Breast epithelium (tissue), 3 donors: ENCODE results near the gene SUMO2.

Source experiments
- CTCF ChIP-seq, 3 donors: fragments of 450-650 bp; IDR thresholded peaks; one replicate each; pipeline ENCODE4 v1.5.1; 2016 to 2017; ENCODE audit warnings: antibody characterized with exemption in 3 of 3, mild to moderate bottlenecking in 3 of 3, moderate library complexity in 3 of 3
- POLR2A ChIP-seq: fragments of 450-650 bp; IDR thresholded peaks from one replicate; pipeline ENCODE4 v1.6.1; 2016; ENCODE audit warnings: antibody characterized with exemption, mild to moderate bottlenecking, moderate library complexity

DNA sequence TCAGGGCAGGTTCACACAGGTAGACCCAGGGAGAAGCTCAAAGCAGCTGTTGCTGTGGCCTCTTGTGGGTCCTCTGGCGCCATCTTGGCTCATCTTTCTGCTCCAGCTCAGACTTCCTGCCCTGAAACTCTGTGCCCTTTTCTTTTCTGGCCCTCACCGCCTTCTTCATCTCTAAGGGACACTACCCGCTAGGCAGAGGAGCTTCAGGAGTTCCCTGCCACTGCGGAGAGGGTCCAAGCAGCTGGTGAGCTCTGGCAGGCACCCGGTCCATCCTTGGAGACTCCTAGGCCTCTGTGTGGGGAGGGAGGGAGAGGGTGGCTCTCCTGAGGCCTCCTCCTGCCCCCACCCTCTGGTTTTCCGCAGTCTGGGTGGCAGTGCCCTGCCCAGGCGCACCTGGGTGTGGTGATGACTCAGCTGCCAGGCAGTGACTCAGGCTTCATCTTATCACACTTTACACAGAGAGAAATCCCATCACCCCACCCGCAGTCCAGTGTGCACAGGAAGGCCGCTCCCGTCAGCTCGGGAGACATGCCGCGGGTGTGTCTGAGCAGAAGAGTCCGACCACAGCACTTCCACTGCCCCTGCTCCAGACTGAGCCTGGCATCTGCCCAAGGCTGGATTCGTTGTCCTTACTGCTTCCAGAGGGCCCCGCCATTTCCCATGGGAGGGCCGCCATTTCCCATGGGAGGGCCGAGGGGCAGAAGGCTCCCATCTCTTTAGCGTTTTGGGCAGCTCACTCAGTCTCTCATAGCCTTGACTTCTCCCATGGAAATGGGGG lies 58.5 kb downstream of the SUMO2 start:
- TF ChIP-seq CTCF (IDR thresholded peaks at IDR 0.05) (no peak), POLR2A (no peak)
